Stomach (tissue), 19 donors: Measurements from ENCODE around the gene JCAD. TPM values are rescaled to one million over a fixed set of nuclear protein-coding genes. Genes with fewer than 3 reads are reported as not detected.
"Not testable (repeated sequence)": the region's sequence is repeated elsewhere in the genome, so short reads cannot be mapped to it uniquely, and the experiment has no call there.

Experiments
- DNase-seq, 2 donors: peaks; one replicate each; pipeline versions ENCODE4 v3.0.0 to v3.0.0-alpha.2; 2013 to 2019
- H3K27ac ChIP-seq, 5 donors: fragments of 200-600 bp in 4 of 5; sonication (generic) in 4 of 5; one replicate each; pipeline ENCODE4 v1.5.1; 2013 to 2019; ENCODE audit warnings: mild to moderate bottlenecking in 1 of 5, moderate library complexity in 1 of 5
- H3K27me3 ChIP-seq, 3 donors: fragments of 200-600 bp; sonication (generic); one replicate each; pipeline ENCODE4 v1.5.1; 2017 to 2019; ENCODE audit warnings: mixed run types in 1 of 3
- H3K36me3 ChIP-seq, 4 donors: fragments of 200-600 bp; sonication (generic); 1 replicate in 3 of 4; 2 replicates in 1 of 4; pipeline ENCODE4 v1.5.1; 2016 to 2019
- H3K4me1 ChIP-seq, 4 donors: fragments of 200-600 bp; sonication (generic); one replicate each; pipeline ENCODE4 v1.5.1; 2016 to 2019
- H3K4me3 ChIP-seq, 4 donors: fragments of 200-600 bp; sonication (generic) in 3 of 4; one replicate each; pipeline ENCODE4 v1.5.1; 2016 to 2019; ENCODE audit warnings: mild to moderate bottlenecking in 1 of 4
- H3K9me3 ChIP-seq, 4 donors: fragments of 200-600 bp; sonication (generic); one replicate each; pipeline ENCODE4 v1.5.1; 2016 to 2019
- EP300 ChIP-seq: sonication (generic); formaldehyde crosslinking; IDR thresholded peaks from one replicate; pipeline ENCODE4 v1.6.1; 2017; ENCODE audit warnings: antibody characterized with exemption
- POLR2A ChIP-seq, 4 donors: fragments of 450-650 bp; IDR thresholded peaks; one replicate each; pipeline ENCODE4 v1.6.1; 2016; ENCODE audit warnings: antibody characterized with exemption in 4 of 4, control low read depth in 2 of 4, mild to moderate bottlenecking in 1 of 4, moderate library complexity in 1 of 4
- POLR2AphosphoS5 ChIP-seq, 3 donors: sonication (generic); formaldehyde crosslinking; IDR thresholded peaks; one replicate each; pipeline ENCODE4 v1.6.1; 2016; ENCODE audit warnings: antibody characterized with exemption in 3 of 3
- WGBS, 5 donors: extraction: QIAGEN DNeasy Blood & Tissue Kit in 3 of 5; methylation state at CpG; one replicate each; pipeline versions ENCODE4 v1.1.5 to v1.1.7; 2013 to 2018; 5-methylcytosine and 5-hydroxymethylcytosine counted together
- intact Hi-C: fragments of 100-400 bp; cut with DNase I; formaldehyde crosslinking; loops from one replicate; pipeline ENCODE4 v1.15.1; 2023; ENCODE audit warnings: low total_unique reads
- long read RNA-seq, 10 donors: transcript quantifications; one replicate each; lab custom pipeline, GENCODE V29; 2026
- polyA plus RNA-seq, 3 donors: library from polyadenylated mRNA; stranded (reverse); fragments of 200-250 nt; gene quantifications; one replicate each; pipeline ENCODE4 v1.2.3, GENCODE V29; 2013
- total RNA-seq, 5 donors: library from RNA; depleted of rRNA; stranded (reverse); fragments of >200 nt; gene quantifications; one replicate each; pipeline versions ENCODE4 v1.1.0 to v1.2.3, GENCODE V29; 2014 to 2016
- TF ChIP-seq, protein P1 (sequence below), 7 experiments: fragments of 450-650 bp in 4 of 7; fragments of 200-600 bp in 3 of 7; sonication (generic) in 3 of 7; IDR thresholded peaks; one replicate each; pipeline ENCODE4 v1.5.1; 2016 to 2019; ENCODE audit warnings: antibody characterized with exemption in 7 of 7, control low read depth in 2 of 7, mild to moderate bottlenecking in 1 of 7
- donor health status: healthy with polysubstance abuse.
- donor health status: Bipolar disorder and iron deficiency.
- donor health status: healthy.

The JCAD gene, protein sequence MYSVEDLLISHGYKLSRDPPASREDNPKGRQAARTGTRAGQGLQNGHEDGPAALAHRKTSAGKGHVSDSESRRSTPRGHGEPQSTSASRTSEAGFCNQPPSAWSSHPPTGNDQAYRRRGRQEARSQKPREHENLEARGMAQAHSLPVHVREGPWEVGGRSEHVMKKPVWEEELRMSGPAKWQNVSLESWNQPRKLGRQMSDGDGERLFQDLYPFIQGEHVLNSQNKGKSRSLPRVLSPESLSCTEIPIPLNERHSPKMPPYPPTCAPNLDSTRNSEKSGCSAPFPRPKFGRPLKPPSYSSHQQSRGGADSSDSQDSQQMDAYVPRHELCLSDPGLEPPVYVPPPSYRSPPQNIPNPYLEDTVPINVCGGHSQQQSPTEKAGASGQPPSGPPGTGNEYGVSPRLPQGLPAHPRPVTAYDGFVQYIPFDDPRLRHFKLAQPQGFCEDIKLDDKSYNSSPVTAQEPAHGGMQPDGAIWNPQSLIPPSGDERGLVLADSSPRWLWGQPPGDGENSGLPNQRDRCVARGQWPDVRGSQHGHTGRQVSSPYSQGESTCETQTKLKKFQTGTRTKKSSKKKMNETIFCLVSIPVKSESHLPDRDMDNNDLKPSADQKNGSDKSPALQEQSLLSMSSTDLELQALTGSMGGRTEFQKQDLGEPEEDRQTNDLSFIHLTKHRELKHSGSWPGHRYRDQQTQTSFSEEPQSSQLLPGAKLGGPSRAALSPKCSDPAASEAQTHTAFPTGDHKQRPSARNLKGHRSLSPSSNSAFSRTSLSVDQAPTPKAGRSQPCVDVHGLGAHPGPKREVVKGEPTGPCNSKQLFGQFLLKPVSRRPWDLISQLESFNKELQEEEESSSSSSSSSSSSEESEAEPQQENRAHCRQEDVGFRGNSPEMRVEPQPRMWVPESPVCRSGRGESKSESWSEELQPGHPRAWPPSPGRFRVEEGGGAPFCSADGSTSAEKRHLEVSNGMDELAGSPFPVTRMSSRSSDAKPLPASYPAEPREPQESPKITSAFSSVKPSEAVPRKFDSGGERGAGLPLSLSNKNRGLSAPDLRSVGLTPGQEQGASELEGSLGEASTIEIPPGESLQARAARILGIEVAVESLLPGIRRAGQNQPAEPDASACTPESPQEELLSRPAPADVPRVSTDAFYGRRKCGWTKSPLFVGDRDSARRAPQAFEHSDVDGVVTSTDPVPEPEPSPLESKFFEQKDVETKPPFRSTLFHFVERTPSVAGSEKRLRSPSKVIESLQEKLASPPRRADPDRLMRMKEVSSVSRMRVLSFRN (N-terminal part only)
- 10 to 100 TPM in 4 of 5 donors, 1 to 10 TPM in 1; 3.5 to 30.3 (median 20.2) TPM for total RNA-seq
- 1 to 10 TPM; 1.6 to 2.2 (median 1.7) TPM for polyA plus RNA-seq
- long read RNA-seq, donor 1, full-length matches to known transcripts: 1 of 1 reads
- long read RNA-seq, donor 1, partial matches to known transcripts: 0 of 1 reads
- long read RNA-seq, donor 1, other reads (novel, unspliced or antisense): 0 of 1 reads
- long read RNA-seq, donor 2: 0 reads
- long read RNA-seq, donor 3: 0 reads
- long read RNA-seq, donor 4: 0 reads
- long read RNA-seq, donor 5: 0 reads
- long read RNA-seq, donor 6, full-length matches to known transcripts: 2 of 7 reads
- long read RNA-seq, donor 6, partial matches to known transcripts: 5 of 7 reads
- long read RNA-seq, donor 6, other reads (novel, unspliced or antisense): 0 of 7 reads
- long read RNA-seq, donor 7, partial matches to known transcripts: 6 of 6 reads
- long read RNA-seq, donor 7, other reads (novel, unspliced or antisense): 0 of 6 reads
- long read RNA-seq, donor 8: 0 reads
- long read RNA-seq, donor 9: 0 reads
- long read RNA-seq, donor 10: 0 reads

DNA sequence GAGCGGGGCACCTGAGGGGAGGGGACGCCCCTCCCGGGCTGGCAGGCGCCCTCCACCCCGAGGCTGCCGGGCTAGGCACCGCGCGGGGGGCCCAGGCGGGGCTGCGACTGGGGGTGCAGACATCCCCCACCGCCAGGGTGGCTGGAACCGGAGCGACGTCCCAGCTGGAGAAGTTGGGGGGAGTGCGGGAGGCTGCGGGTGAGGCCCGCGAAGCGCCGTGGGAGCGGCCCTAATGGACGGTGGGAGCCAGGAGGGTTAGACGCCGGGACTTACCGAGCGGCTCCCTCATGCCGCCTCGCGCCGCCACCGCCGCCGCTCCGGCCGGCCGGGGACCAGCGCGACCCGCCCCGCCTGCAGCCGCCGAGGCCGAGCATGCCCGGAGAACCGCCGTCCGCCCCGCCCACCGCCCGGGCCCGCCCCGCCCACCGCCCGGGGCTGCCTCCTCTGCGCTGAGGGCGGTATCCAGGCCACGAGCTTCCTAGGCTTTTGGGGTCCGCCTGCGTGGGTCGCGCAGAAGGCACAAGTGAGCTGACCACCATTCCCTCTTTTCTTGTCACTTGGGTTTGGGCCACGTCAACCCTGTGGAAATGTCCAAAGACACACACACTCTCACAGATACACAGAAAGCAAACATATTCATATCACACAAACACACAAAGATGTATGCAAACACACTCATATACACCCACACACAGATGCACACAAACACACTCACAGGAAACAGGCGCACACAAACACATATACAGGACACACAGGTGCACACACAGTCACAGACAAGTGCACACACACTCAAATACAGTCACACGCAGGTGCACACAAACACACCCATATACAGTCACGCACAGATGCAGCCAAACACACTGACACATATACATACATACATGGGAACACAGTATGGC is at the start of gene JCAD:
JCAD (minus strand) TSS at position 378 of the 899 bp plus-strand sequence. CDS start 11,774 bp downstream, outside the sequence.
- Histone ChIP-seq H3K9me3 (no peaks in the 10 kb centered on the region), H3K4me3 (peak within 1 kb of the TSS; percentile 68 to 93 (median 81)), H3K36me3 (no peaks in the 10 kb centered on the region), H3K27ac (peak within 1 kb of the TSS; percentile 56 to 89 (median 79)), H3K4me1 (peaks cover 21 to 51% (median 41%) of the 10 kb centered on the region in 4 donors), H3K27me3 (peaks cover 0 to 26% (median 9%) of the 10 kb centered on the region in 3 donors)
- peak; percentile 83 to 90 for DNase-seq
- 3 to 18% (median 5%) methylated on average over 13 to 66 of the region's 66 CpGs for WGBS, 5 donors
- intact Hi-C loops: no loop called here
- peak in 1 of 3 donors; percentile 17 for TF ChIP-seq POLR2AphosphoS5 (IDR thresholded peaks at IDR 0.05)
- TF ChIP-seq, protein P1, sequence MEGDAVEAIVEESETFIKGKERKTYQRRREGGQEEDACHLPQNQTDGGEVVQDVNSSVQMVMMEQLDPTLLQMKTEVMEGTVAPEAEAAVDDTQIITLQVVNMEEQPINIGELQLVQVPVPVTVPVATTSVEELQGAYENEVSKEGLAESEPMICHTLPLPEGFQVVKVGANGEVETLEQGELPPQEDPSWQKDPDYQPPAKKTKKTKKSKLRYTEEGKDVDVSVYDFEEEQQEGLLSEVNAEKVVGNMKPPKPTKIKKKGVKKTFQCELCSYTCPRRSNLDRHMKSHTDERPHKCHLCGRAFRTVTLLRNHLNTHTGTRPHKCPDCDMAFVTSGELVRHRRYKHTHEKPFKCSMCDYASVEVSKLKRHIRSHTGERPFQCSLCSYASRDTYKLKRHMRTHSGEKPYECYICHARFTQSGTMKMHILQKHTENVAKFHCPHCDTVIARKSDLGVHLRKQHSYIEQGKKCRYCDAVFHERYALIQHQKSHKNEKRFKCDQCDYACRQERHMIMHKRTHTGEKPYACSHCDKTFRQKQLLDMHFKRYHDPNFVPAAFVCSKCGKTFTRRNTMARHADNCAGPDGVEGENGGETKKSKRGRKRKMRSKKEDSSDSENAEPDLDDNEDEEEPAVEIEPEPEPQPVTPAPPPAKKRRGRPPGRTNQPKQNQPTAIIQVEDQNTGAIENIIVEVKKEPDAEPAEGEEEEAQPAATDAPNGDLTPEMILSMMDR (IDR thresholded peaks at IDR 0.05): no peak

DNA sequence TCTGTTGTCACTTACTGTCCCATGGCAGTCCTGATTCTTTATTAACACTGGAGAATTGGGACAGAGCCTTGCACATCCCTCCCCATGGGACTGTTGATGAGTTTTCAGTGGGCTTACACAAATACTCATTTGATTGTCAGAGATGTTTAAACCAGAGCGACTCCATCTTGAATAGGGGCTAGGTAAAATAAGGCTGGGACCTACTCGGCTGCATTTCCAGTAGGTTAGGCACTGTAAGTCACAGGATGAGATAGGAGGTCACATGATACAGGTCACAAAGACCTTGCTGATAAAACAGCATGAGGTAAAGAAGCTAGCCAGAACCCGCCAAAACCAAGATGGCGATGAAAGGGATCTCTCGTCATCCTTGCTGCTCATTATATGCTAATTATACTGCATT is 47.6 kb upstream of the JCAD start:
- no peak overlapping the region for H3K27ac ChIP-seq
- no peaks in the 10 kb centered on the region for H3K4me1 ChIP-seq
- H3K9me3 ChIP-seq: no peaks in the 10 kb centered on the region
- TF ChIP-seq POLR2AphosphoS5 (IDR thresholded peaks at IDR 0.05) (no peak), POLR2A (IDR thresholded peaks at IDR 0.05) (no peak), EP300 (no peak)
- TF ChIP-seq, protein P1 (IDR thresholded peaks at IDR 0.05): no peak
- 77 to 83% (median 79%) methylated on average over 5 of the region's 5 CpGs for WGBS, 5 donors
- H3K36me3 ChIP-seq: no peaks in the 10 kb centered on the region
- H3K4me3 ChIP-seq: no peak overlapping the region
- intact Hi-C loops: no loop called here
- DNase-seq: no peak
- no peaks in the 10 kb centered on the region for H3K27me3 ChIP-seq

DNA sequence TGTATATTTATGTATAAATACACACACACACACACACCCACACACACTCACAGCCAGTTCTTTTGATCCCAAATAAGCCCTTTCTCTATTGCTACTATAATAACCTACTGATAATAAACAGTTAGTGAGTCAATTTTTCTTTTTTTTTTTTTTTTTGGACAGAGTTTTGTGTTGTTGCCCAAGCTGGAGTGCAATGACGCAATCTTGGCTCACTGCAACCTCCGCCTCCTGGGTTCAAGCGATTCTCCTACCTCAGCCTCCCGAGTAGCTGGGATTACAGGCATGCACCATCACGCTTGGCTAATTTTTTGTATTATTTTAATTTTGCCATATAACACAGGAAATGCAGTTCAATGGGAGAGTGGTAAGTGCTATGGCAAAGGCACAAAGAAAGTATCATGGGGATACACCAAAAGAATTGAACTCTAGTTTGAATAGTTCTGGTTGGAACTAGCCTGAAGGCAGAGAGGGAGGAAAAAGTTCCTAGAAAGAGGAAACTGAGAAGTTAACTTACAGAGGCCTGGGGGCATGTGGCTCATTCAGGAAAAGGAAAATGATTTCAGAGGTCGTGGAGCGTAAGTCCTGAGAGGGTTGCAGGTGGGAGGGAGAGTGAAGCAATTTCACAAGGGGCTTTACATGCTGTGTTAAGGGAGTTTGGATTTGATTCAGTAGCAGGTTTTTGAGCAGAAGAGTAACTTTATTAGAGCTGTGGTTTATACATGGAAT is 44.4 kb upstream of the JCAD start:
- Histone ChIP-seq H3K36me3 (no peaks in the 10 kb centered on the region), H3K4me3 (no peak overlapping the region), H3K27ac (no peak overlapping the region), H3K4me1 (no peaks in the 10 kb centered on the region), H3K9me3 (no peaks in the 10 kb centered on the region), H3K27me3 (no peaks in the 10 kb centered on the region)
- no peak for DNase-seq
- WGBS, 5 donors: 80 to 89% (median 86%) methylated on average over 7 of the region's 7 CpGs
- TF ChIP-seq POLR2A (IDR thresholded peaks at IDR 0.05) (no peak), POLR2AphosphoS5 (IDR thresholded peaks at IDR 0.05) (no peak), EP300 (no peak)
- TF ChIP-seq, protein P1 (IDR thresholded peaks at IDR 0.05): no peak
- intact Hi-C loops: no loop called here

DNA sequence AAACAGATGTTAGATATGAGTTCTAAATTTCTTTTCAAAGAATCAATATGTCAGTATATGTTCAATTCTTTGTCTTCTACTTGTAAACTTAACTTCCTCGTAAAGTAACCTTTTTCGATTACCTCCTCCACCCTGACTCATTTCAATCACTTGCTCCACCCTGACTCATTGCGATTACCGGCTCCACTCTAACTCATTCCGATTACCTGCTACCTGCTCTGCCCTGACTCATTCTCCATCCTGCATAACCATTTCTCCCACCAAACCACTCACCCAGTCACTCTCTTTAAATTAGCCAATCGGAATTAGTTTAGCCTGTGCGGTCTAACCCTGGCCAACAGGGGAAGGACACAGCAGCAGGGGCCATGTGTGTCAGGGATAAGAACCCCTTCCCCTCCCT is 40.3 kb upstream of the JCAD start:
- H3K9me3 ChIP-seq, H3K4me1 ChIP-seq, H3K36me3 ChIP-seq, H3K27me3 ChIP-seq, H3K4me3 ChIP-seq, DNase-seq, H3K27ac ChIP-seq, intact Hi-C loops: not testable (repeated sequence)
- 81 to 88% (median 85%) methylated on average over 7 of the region's 7 CpGs for WGBS, 5 donors
